Hepatocyte (in vitro differentiated cells): Measurements from ENCODE around the gene MAPK8IP1. TPM values are rescaled to one million over a fixed set of nuclear protein-coding genes. Genes with fewer than 3 reads are reported as not detected.

Experiments used
- DNase-seq: peaks from one replicate; pipeline ENCODE4 v3.0.0-alpha.2; 2016; ENCODE audit warnings: low spot score
- H2AFZ ChIP-seq: fragments of 200-600 bp; sonication (generic); 2 replicates; pipeline ENCODE4 v1.6.0; 2016; ENCODE audit warnings: antibody characterized with exemption, mild to moderate bottlenecking
- H3K27ac ChIP-seq: fragments of 200-600 bp; sonication (generic); 2 replicates; pipeline ENCODE4 v1.5.1; 2016; ENCODE audit warnings: mild to moderate bottlenecking
- H3K27me3 ChIP-seq: fragments of 200-600 bp; sonication (generic); 2 replicates; pipeline ENCODE4 v1.6.1; 2016
- H3K36me3 ChIP-seq: fragments of 200-600 bp; sonication (generic); replicated peaks from 2 replicates; pipeline ENCODE4 v1.5.1; 2016; ENCODE audit warnings: low read depth; ENCODE audit not compliant: insufficient read depth
- H3K4me1 ChIP-seq: fragments of 200-600 bp; sonication (generic); 2 replicates; pipeline ENCODE4 v1.5.1; 2016; ENCODE audit warnings: mild to moderate bottlenecking, moderate library complexity; ENCODE audit not compliant: insufficient read depth
- H3K4me2 ChIP-seq: fragments of 200-600 bp; sonication (generic); 2 replicates; pipeline ENCODE4 v1.6.0; 2016
- H3K4me3 ChIP-seq: fragments of 200-600 bp; sonication (generic); 2 replicates; pipeline ENCODE4 v1.5.1; 2016; ENCODE audit warnings: mild to moderate bottlenecking
- H3K79me2 ChIP-seq: fragments of 200-600 bp; sonication (generic); 2 replicates; pipeline ENCODE4 v1.6.0; 2017; ENCODE audit warnings: mild to moderate bottlenecking
- H3K9me2 ChIP-seq: fragments of 200-600 bp; sonication (generic); replicated peaks from 2 replicates; pipeline ENCODE4 v1.6.0; 2017; ENCODE audit warnings: mild to moderate bottlenecking; ENCODE audit not compliant: insufficient read depth
- H3K9me3 ChIP-seq: fragments of 200-600 bp; sonication (generic); 2 replicates; pipeline ENCODE4 v1.5.1; 2016; ENCODE audit warnings: low read depth, mild to moderate bottlenecking
- H4K20me1 ChIP-seq: fragments of 200-600 bp; sonication (generic); 2 replicates; pipeline ENCODE4 v1.6.0; 2016; ENCODE audit warnings: mild to moderate bottlenecking; ENCODE audit not compliant: insufficient read depth, poor library complexity, severe bottlenecking
- CTCF ChIP-seq: fragments of 200-600 bp; sonication (generic); IDR thresholded peaks from 2 replicates; pipeline ENCODE4 v1.5.1; 2016; ENCODE audit warnings: antibody characterized with exemption, mild to moderate bottlenecking; ENCODE audit not compliant: poor library complexity
- EZH2 ChIP-seq: fragments of 200-600 bp; sonication (generic); IDR thresholded peaks from 2 replicates; pipeline ENCODE4 v1.6.1; 2016; ENCODE audit warnings: antibody characterized with exemption, mild to moderate bottlenecking, borderline replicate concordance
- EZH2phosphoT487 ChIP-seq: fragments of 200-600 bp; sonication (generic); IDR thresholded peaks from one replicate; pipeline ENCODE4 v1.6.1; 2018; ENCODE audit warnings: antibody characterized with exemption, mild to moderate bottlenecking, low read depth, moderate library complexity; ENCODE audit not compliant: unreplicated experiment, severe bottlenecking
- WGBS: methylation state at CpG from one replicate; pipeline ENCODE4 v1.1.6; 2016; ENCODE audit warnings: low lambda C conversion rate; ENCODE audit errors: missing lambda C conversion rate; 5-methylcytosine and 5-hydroxymethylcytosine counted together
- polyA plus RNA-seq: library from polyadenylated mRNA; unstranded; fragments of >200 nt; fragmentation: Nextera tagmentation; extraction: Ambion mirVana; gene quantifications from 2 replicates; pipeline ENCODE4 v1.2.1, GENCODE V29; 2016
- total RNA-seq: library from RNA; depleted of rRNA; stranded (reverse); fragments of >200 nt; gene quantifications from 2 replicates; pipeline ENCODE4 v1.2.3, GENCODE V29; 2014

MAPK8IP1 gene
- total and polyA plus RNA-seq, 2 experiments from 2014 or later: 7.2 to 7.6 TPM

GRCh38 chr11:45924036-45924915 is 38.8 kb downstream of the MAPK8IP1 start:
- no peaks in the 10 kb centered on the region for H4K20me1 ChIP-seq
- no peak overlapping the region for H3K27ac ChIP-seq
- H3K4me2 ChIP-seq: no peak overlapping the region
- TF ChIP-seq CTCF: no peak
- TF ChIP-seq EZH2phosphoT487: no peak
- TF ChIP-seq EZH2: no peak
- no peaks in the 10 kb centered on the region for H3K79me2 ChIP-seq
- no peak overlapping the region for H3K4me3 ChIP-seq
- H3K4me1 ChIP-seq: peaks cover 12% of the 10 kb centered on the region
- no peaks in the 10 kb centered on the region for H3K36me3 ChIP-seq
- no peaks in the 10 kb centered on the region for H3K9me3 ChIP-seq
- no peaks in the 10 kb centered on the region for H3K9me2 ChIP-seq
- WGBS: 84% methylated on average over 20 of the region's 22 CpGs
- no peak for DNase-seq
- H2AFZ ChIP-seq: no peak overlapping the region
- H3K27me3 ChIP-seq: peaks cover 8% of the 10 kb centered on the region

- Histone ChIP-seq H3K4me2 (no peak overlapping the region), H3K9me3 (no peaks in the 10 kb centered on the region), H3K36me3 (no peaks in the 10 kb centered on the region), H3K27me3 (peaks cover 8% of the 10 kb centered on the region), H3K27ac (no peak overlapping the region), H4K20me1 (no peaks in the 10 kb centered on the region), H3K4me1 (peaks cover 12% of the 10 kb centered on the region), H2AFZ (no peak overlapping the region), H3K4me3 (no peak overlapping the region), H3K9me2 (no peaks in the 10 kb centered on the region), H3K79me2 (no peaks in the 10 kb centered on the region)
- TF ChIP-seq EZH2: no peak
- 91% methylated on average over 6 of the region's 6 CpGs for WGBS
- no peak for DNase-seq
These were observed 39.5 kb downstream of the MAPK8IP1 start for GRCh38 chr11:45924927-45925326.

- no peak for TF ChIP-seq EZH2phosphoT487
- no peak for TF ChIP-seq EZH2
- TF ChIP-seq CTCF: no peak
- WGBS: 90% methylated on average over 3 of the region's 3 CpGs
- peaks cover 12% of the 10 kb centered on the region for H3K4me1 ChIP-seq
- no peak overlapping the region for H2AFZ ChIP-seq
- H4K20me1 ChIP-seq: no peaks in the 10 kb centered on the region
- H3K9me2 ChIP-seq: no peaks in the 10 kb centered on the region
- no peak overlapping the region for H3K4me2 ChIP-seq
- H3K27me3 ChIP-seq: peaks cover 8% of the 10 kb centered on the region
- no peaks in the 10 kb centered on the region for H3K79me2 ChIP-seq
- DNase-seq: no peak
- no peaks in the 10 kb centered on the region for H3K36me3 ChIP-seq
- H3K4me3 ChIP-seq: no peak overlapping the region
- no peaks in the 10 kb centered on the region for H3K9me3 ChIP-seq
- no peak overlapping the region for H3K27ac ChIP-seq
These were observed 40.1 kb downstream of the MAPK8IP1 start for GRCh38 chr11:45925550-45925949.

- no peak for TF ChIP-seq EZH2phosphoT487
- peaks cover 12% of the 10 kb centered on the region for H3K4me1 ChIP-seq
- peaks cover 8% of the 10 kb centered on the region for H3K27me3 ChIP-seq
- WGBS: 69% methylated on average over 12 of the region's 12 CpGs
- no peaks in the 10 kb centered on the region for H4K20me1 ChIP-seq
- no peak overlapping the region for H3K27ac ChIP-seq
- H2AFZ ChIP-seq: no peak overlapping the region
- no peaks in the 10 kb centered on the region for H3K36me3 ChIP-seq
- H3K4me2 ChIP-seq: no peak overlapping the region
- no peaks in the 10 kb centered on the region for H3K9me3 ChIP-seq
- no peaks in the 10 kb centered on the region for H3K79me2 ChIP-seq
- no peak overlapping the region for H3K4me3 ChIP-seq
- H3K9me2 ChIP-seq: no peaks in the 10 kb centered on the region
- no peak for DNase-seq
These were observed 40.5 kb downstream of the MAPK8IP1 start for GRCh38 chr11:45926001-45926401.
